Measurements from ENCODE around the gene ABCA13.

- TF ChIP-seq CTCF (IDR thresholded peaks at IDR 0.05) = no peak
- no peak for TF ChIP-seq POLR2AphosphoS5 (IDR thresholded peaks at IDR 0.05)
- no peak for TF ChIP-seq POLR2A (IDR thresholded peaks at IDR 0.05)
- TF ChIP-seq EP300 (IDR thresholded peaks at IDR 0.05; ENCODE audit: low read depth) = no peak
Observed at GRCh38 chr7:48351900-48352299, 180.6 kb downstream of the ABCA13 start.
